Common myeloid progenitor, CD34-positive (primary cell): Measurements from ENCODE around the gene DQX1.

Experiments
- CTCF ChIA-PET: fragments of 350-600 bp; sonication (Branson Sonifier 250); formaldehyde crosslinking; loops from one replicate; lab custom pipeline; 2021; ENCODE audit warnings: antibody characterized with exemption; lab: Charles Lee
- POLR2A ChIA-PET: fragments of 350-600 bp; sonication (Branson Sonifier 250); formaldehyde crosslinking; loops from one replicate; lab custom pipeline; 2021; ENCODE audit warnings: antibody characterized with exemption; lab: Charles Lee
- DNase-seq, 3 donors: peaks; one replicate each; pipeline versions ENCODE4 v3.0.0 to v3.0.0-alpha.2; 2013
- H3K27ac ChIP-seq, 2 experiments: 1 replicate in 1 of 2; 2 replicates in 1 of 2; pipeline ENCODE4 v1.7.0; 2013; ENCODE audit warnings: inconsistent platforms in 2 of 2, low read length in 2 of 2, mild to moderate bottlenecking in 2 of 2, low read depth in 1 of 2, moderate library complexity in 1 of 2; ENCODE audit not compliant: severe bottlenecking in 2 of 2, insufficient read depth in 1 of 2, poor library complexity in 1 of 2
- H3K27me3 ChIP-seq, 5 experiments: replicated peaks in 2 of 5; 1 replicate in 3 of 5; 2 replicates in 2 of 5; pipeline versions ENCODE4 v1.6.1 to v1.7.0; 2013; ENCODE audit warnings: low read length in 4 of 5, mild to moderate bottlenecking in 2 of 5, moderate library complexity in 2 of 5, inconsistent platforms in 1 of 5; ENCODE audit not compliant: insufficient read depth in 5 of 5, control insufficient read depth in 4 of 5
- H3K36me3 ChIP-seq, 4 experiments: 1 replicate in 2 of 4; 2 replicates in 2 of 4; pipeline versions ENCODE4 v1.6.1 to v1.7.0; 2013; ENCODE audit warnings: low read length in 3 of 4, control low read depth in 1 of 4, mild to moderate bottlenecking in 1 of 4; ENCODE audit not compliant: control insufficient read depth in 4 of 4, insufficient read depth in 4 of 4
- H3K4me1 ChIP-seq, 4 experiments: 1 replicate in 3 of 4; 2 replicates in 1 of 4; pipeline versions ENCODE4 v1.6.1 to v1.7.1; 2013; ENCODE audit warnings: low read length in 3 of 4, mild to moderate bottlenecking in 3 of 4, control low read depth in 1 of 4, inconsistent platforms in 1 of 4, moderate library complexity in 1 of 4; ENCODE audit not compliant: control insufficient read depth in 4 of 4, insufficient read depth in 4 of 4; ENCODE audit errors: control extremely low read depth in 1 of 4
- H3K4me3 ChIP-seq, 7 experiments: 1 replicate in 4 of 7; 2 replicates in 3 of 7; pipeline versions ENCODE4 v1.5.1 to v1.7.0; 2013; ENCODE audit warnings: mild to moderate bottlenecking in 7 of 7, low read length in 6 of 7, moderate library complexity in 6 of 7, inconsistent platforms in 2 of 7, low read depth in 2 of 7, control low read depth in 1 of 7; ENCODE audit not compliant: insufficient read depth in 4 of 7, control insufficient read depth in 1 of 7; ENCODE audit errors: extremely low read depth in 1 of 7
- H3K9me3 ChIP-seq, 5 experiments: 1 replicate in 4 of 5; 2 replicates in 1 of 5; pipeline versions ENCODE4 v1.6.1 to v1.7.1; 2013; ENCODE audit warnings: low read length in 4 of 5, mild to moderate bottlenecking in 2 of 5, inconsistent platforms in 1 of 5, low read depth in 1 of 5, moderate library complexity in 1 of 5; ENCODE audit not compliant: control insufficient read depth in 4 of 5, insufficient read depth in 2 of 5; ENCODE audit errors: control extremely low read depth in 1 of 5
- WGBS: methylation state at CpG from one replicate; pipeline ENCODE4 v1.1.5; 2013; ENCODE audit not compliant: insufficient coverage; 5-methylcytosine and 5-hydroxymethylcytosine counted together

DQX1 gene

GRCh38 chr2:74501335-74502071 lies 24.5 kb downstream of the DQX1 start:
- 82% methylated on average over 14 of the region's 18 CpGs for WGBS

GRCh38 chr2:74500578-74500946 lies 25.5 kb downstream of the DQX1 start:
- peaks cover 0 to 92% (median 54%) of the 10 kb centered on the region in 5 experiments for H3K27me3 ChIP-seq
- ChIA-PET POLR2A (no interaction called here), CTCF (interaction anchor here (0.7 to 12.7 kb wide), 10 partner anchors 9 to 87 kb away, joined by 3 to 143 read pairs (median 6); partner anchors contain the start of genes AUP1, CCDC142, DQX1 and HTRA2)

More at GRCh38 chr2:74501335-74502071, 24.5 kb downstream of the DQX1 start:
- H3K4me1 ChIP-seq, result peaks cover 4 to 61% (median 47%) of the 10 kb centered on the region in 4 experiments
- CTCF ChIA-PET, result interaction anchor here (1.3 to 12.7 kb wide), 9 partner anchors 10 to 86 kb away, joined by 3 to 143 read pairs (median 6); partner anchors contain the start of genes AUP1, CCDC142, DQX1 and HTRA2
- POLR2A ChIA-PET, result no interaction called here
- H3K27me3 ChIP-seq, result peaks cover 0 to 87% (median 50%) of the 10 kb centered on the region in 5 experiments
- H3K27ac ChIP-seq, result no peak overlapping the region
- peaks cover 0 to 16% (median 10%) of the 10 kb centered on the region in 4 experiments for H3K36me3 ChIP-seq
- DNase-seq, result no peak
- H3K4me3 ChIP-seq, result no peak overlapping the region
- H3K9me3 ChIP-seq, result no peaks in the 10 kb centered on the region

GRCh38 chr2:74499940-74500577 lies 26.0 kb downstream of the DQX1 start:
- peaks cover 0 to 88% (median 56%) of the 10 kb centered on the region in 5 experiments for H3K27me3 ChIP-seq
- DNase-seq, result no peak
- no peak overlapping the region for H3K27ac ChIP-seq
- peak overlapping the region in 3 of 7 experiments; percentile 56 to 73 (median 70) for H3K4me3 ChIP-seq
- ChIA-PET CTCF (interaction anchor here (1.3 to 12.7 kb wide), 8 partner anchors 9 to 88 kb away, joined by 3 to 143 read pairs (median 9); partner anchors contain the start of genes AUP1, CCDC142, DQX1 and HTRA2), POLR2A (no interaction called here)
- H3K4me1 ChIP-seq, result peaks cover 4 to 47% (median 45%) of the 10 kb centered on the region in 4 experiments
- peaks cover 0 to 6% (median 2%) of the 10 kb centered on the region in 4 experiments for H3K36me3 ChIP-seq
- WGBS, result 69% methylated on average over 12 of the region's 15 CpGs
- H3K9me3 ChIP-seq, result no peaks in the 10 kb centered on the region

More at GRCh38 chr2:74500578-74500946, 25.5 kb downstream of the DQX1 start:
- H3K9me3 ChIP-seq, result no peaks in the 10 kb centered on the region
- H3K4me3 ChIP-seq, result no peak overlapping the region
- peaks cover 4 to 52% (median 45%) of the 10 kb centered on the region in 4 experiments for H3K4me1 ChIP-seq
- H3K36me3 ChIP-seq, result peaks cover 0 to 11% (median 5%) of the 10 kb centered on the region in 4 experiments
- no peak overlapping the region for H3K27ac ChIP-seq
- DNase-seq, result no peak

GRCh38 chr2:74499267-74499939 lies 26.6 kb downstream of the DQX1 start, which contains the start of gene LBX2:
LBX2 (minus strand) TSS chr2:74499603; CDS start chr2:74499537, 66 bp downstream.
- H3K36me3 ChIP-seq, result peaks cover 0 to 3% (median 1%) of the 10 kb centered on the region in 4 experiments
- H3K9me3 ChIP-seq, result no peaks in the 10 kb centered on the region
- ChIA-PET CTCF (interaction anchor here (0.9 to 12.7 kb wide), 6 partner anchors 8 to 88 kb away, joined by 3 to 143 read pairs (median 12); partner anchors contain the start of genes AUP1, CCDC142, DQX1 and HTRA2), POLR2A (no interaction called here)
- H3K4me3 ChIP-seq, result peak within 1 kb of the TSS; percentile 17 to 73 (median 58)
- no peak within 1 kb of the TSS for H3K27ac ChIP-seq
- peaks cover 0 to 84% (median 56%) of the 10 kb centered on the region in 5 experiments for H3K27me3 ChIP-seq
- peaks cover 4 to 45% (median 43%) of the 10 kb centered on the region in 4 experiments for H3K4me1 ChIP-seq
- WGBS, result 3% methylated on average over 48 of the region's 65 CpGs
- peak in 2 of 3 donors; percentile 40 to 53 for DNase-seq

GRCh38 chr2:74498500-74499266 lies 27.3 kb downstream of the DQX1 start:
- Histone ChIP-seq H3K36me3 (peaks cover 2 to 9% (median 5%) of the 10 kb centered on the region in 4 experiments), H3K4me1 (peaks cover 4 to 43% (median 40%) of the 10 kb centered on the region in 4 experiments), H3K4me3 (peak overlapping the region; percentile 17 to 73 (median 58)), H3K27ac (no peak overlapping the region), H3K9me3 (no peaks in the 10 kb centered on the region), H3K27me3 (peaks cover 0 to 77% (median 53%) of the 10 kb centered on the region in 5 experiments)
- DNase-seq, result peak in 2 of 3 donors; percentile 48 to 55
- POLR2A ChIA-PET, result no interaction called here
- CTCF ChIA-PET, result interaction anchor here (0.9 to 12.7 kb wide), 5 partner anchors 7 to 89 kb away, joined by 3 to 143 read pairs (median 11); partner anchors contain the start of genes AUP1, DQX1 and HTRA2
- under 1% methylated on average over 38 of the region's 41 CpGs for WGBS
